Measurements from ENCODE around the gene CCDC148. TPM values are rescaled to one million over a fixed set of nuclear protein-coding genes. Genes with fewer than 3 reads are reported as not detected.

Gene CCDC148
- total RNA-seq, 1 donor from 2014 or later = 0.30 TPM

GRCh38 chr2:158500333-158500732, 43.8 kb upstream of the CCDC148 start:
- no peak overlapping the region for H3K27ac ChIP-seq (replicated peaks)
- intact Hi-C loops (cut with micrococcal nuclease) = no loop called here
- no peak for DNase-seq
- H3K9me3 ChIP-seq (replicated peaks) = no peaks in the 10 kb centered on the region
- no peak overlapping the region for H3K4me3 ChIP-seq
- TF ChIP-seq CTCF (IDR thresholded peaks at IDR 0.05; ENCODE audit: borderline replicate concordance) = no peak
- H3K4me1 ChIP-seq = peaks cover 56% of the 10 kb centered on the region
- H3K27me3 ChIP-seq (ENCODE audit: low read depth) = no peaks in the 10 kb centered on the region
- no peaks in the 10 kb centered on the region for H3K36me3 ChIP-seq

DNA sequence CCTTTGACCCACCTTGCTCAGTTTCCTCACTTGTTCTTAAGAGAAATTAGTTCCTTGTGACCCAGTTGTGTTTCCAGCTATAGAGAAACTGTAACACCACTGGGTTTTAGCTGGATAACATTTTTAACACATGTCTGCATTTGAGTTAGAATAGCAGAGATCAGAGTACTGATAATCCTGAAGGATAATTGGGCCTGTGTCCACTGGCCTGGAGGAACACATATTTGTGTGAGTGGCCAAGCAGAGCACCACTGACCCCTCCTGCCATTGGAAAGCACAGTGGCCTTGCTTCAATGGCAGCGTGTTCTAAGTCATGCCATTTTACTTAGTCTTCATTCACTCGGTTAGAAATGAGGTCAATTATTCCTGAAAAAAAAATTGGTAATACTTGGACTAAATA, 42.8 kb upstream of the CCDC148 start:
- no peak for TF ChIP-seq CTCF (IDR thresholded peaks at IDR 0.05; ENCODE audit: borderline replicate concordance)
- no peaks in the 10 kb centered on the region for H3K36me3 ChIP-seq
- no peaks in the 10 kb centered on the region for H3K9me3 ChIP-seq (replicated peaks)
- no peak overlapping the region for H3K4me3 ChIP-seq
- intact Hi-C loops (cut with micrococcal nuclease) = no loop called here
- no peak overlapping the region for H3K27ac ChIP-seq (replicated peaks)
- H3K27me3 ChIP-seq (ENCODE audit: low read depth) = no peaks in the 10 kb centered on the region
- no peak for DNase-seq
- peaks cover 49% of the 10 kb centered on the region for H3K4me1 ChIP-seq

DNA sequence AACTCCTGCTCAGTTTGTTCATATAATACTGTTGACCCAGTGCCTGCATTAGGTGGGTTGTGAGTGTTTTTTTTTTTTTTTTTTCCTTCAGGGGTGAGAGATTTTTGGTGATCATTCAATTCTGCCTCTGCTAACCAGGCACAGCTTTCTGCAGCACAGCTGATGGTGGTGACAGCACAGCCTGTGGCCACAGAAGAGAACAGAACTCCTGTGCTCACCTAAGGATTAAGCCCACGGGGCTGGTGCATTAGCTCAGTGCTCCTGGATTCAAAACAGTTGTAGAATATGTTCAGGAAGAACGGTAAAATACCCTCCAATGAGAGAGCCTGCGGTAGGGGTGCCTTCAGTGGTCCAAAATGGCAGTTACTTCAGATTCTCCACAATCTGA, 42.2 kb upstream of the CCDC148 start:
- Histone ChIP-seq H3K4me1 (peaks cover 56% of the 10 kb centered on the region), H3K9me3 (replicated peaks) (no peaks in the 10 kb centered on the region), H3K27ac (replicated peaks) (no peak overlapping the region), H3K27me3 (ENCODE audit: low read depth) (no peaks in the 10 kb centered on the region), H3K36me3 (no peaks in the 10 kb centered on the region), H3K4me3 (no peak overlapping the region)
- intact Hi-C loops (cut with micrococcal nuclease) = no loop called here
- TF ChIP-seq CTCF (IDR thresholded peaks at IDR 0.05; ENCODE audit: borderline replicate concordance) = no peak
- no peak for DNase-seq

DNA sequence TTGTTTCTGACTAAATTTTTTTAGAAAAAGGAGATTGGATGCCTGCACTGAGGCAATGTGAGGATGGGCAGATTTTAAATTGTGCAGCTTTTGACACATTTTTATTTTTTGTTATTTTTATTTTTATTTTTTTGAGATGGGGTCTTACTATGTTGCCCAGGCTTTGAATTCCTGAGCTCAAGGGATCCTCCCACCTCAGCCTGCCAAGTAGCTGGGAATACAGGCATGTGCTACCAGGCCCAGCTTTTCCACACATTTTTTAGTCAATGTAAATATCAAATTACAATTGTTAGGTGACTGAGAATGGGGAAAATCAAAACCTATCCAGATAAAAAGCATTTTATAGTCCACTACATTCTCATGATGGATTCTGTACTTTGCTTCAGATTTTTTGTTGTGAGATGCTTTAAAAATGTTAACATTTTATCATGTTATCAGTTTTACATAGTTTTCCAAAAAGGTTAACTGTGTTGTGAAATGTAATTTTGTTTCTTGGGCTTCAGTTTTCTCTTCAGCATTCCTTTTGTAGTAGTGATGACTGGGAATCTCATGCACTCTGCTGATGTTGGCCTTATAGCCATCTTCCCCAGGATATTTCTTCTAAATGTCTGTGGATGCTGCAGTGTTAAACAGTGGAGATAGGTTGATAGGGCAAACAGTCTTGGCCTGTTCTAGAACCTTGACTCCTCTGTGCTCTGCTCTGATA, 41.6 kb upstream of the CCDC148 start:
- Histone ChIP-seq H3K27ac (replicated peaks) (no peak overlapping the region), H3K4me1 (peaks cover 61% of the 10 kb centered on the region), H3K4me3 (no peak overlapping the region)

GRCh38 chr2:158497486-158497885, 40.9 kb upstream of the CCDC148 start:
- Histone ChIP-seq H3K4me3 (no peak overlapping the region), H3K27me3 (ENCODE audit: low read depth) (no peaks in the 10 kb centered on the region), H3K4me1 (peaks cover 60% of the 10 kb centered on the region), H3K27ac (replicated peaks) (no peak overlapping the region), H3K9me3 (replicated peaks) (no peaks in the 10 kb centered on the region), H3K36me3 (no peaks in the 10 kb centered on the region)
- TF ChIP-seq CTCF (IDR thresholded peaks at IDR 0.05; ENCODE audit: borderline replicate concordance) = no peak
- DNase-seq = no peak
- intact Hi-C loops (cut with micrococcal nuclease) = no loop called here

More for the DNA sequence above, 41.6 kb upstream of the CCDC148 start:
- TF ChIP-seq CTCF (IDR thresholded peaks at IDR 0.05; ENCODE audit: borderline replicate concordance) = no peak
- H3K36me3 ChIP-seq = no peaks in the 10 kb centered on the region
- intact Hi-C loops (cut with micrococcal nuclease) = no loop called here
- no peaks in the 10 kb centered on the region for H3K9me3 ChIP-seq (replicated peaks)
- no peaks in the 10 kb centered on the region for H3K27me3 ChIP-seq (ENCODE audit: low read depth)
- DNase-seq = no peak

Measured in left ventricle myocardium inferior (tissue), 1 donor.